ENCODE measurements around the gene DECR2. TPM values are rescaled to one million over a fixed set of nuclear protein-coding genes. Genes with fewer than 3 reads are reported as not detected.

The DECR2 gene
- total RNA-seq, 2 donors from 2014 or later, result 8.9 to 15.9 TPM

DNA sequence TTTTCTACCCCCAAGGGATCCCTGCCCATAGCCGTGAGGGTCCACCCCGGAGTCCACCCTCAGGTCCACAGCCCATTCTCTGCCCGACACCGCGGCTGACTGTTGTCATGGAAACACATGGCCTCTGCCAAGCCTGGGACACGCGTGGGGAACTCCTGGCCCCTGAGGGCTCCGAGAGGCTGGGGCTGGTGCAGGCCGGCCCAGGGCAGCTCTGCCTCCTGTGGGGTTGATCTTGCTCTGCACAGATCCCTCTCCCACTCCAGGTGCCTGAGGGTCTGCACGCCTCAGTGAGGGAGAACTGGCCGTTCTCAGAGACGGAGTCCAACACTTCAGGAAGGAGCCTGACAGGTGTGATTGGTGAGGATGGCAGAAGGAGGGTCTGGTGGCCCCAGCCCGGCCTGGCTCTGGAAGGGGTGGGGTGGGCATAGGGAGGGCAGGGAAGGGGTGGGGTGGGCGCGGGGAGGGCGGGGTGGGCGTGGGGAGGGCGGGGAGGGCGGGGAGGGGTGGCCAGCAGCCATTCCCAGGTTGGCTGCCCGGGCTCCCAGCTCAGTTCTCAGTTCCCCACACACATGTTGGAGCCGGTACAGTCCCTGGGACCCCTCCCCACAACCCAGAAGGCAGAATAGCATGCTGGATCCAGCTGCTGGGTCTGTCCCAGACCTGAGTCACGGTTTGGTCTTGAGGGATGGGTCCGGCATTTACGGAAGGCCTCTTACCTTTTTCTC, 37.8 kb upstream of the DECR2 start:
- no peak for ATAC-seq
- DNase-seq, result no peak
- intact Hi-C loops (cut with DNase I), result loop anchor here (5.0 kb wide), 1 partner anchor 247 kb away; no protein-coding TSS in a partner anchor

GRCh38 chr16:364595-365491, 36.8 kb upstream of the DECR2 start:
- ATAC-seq, result no peak
- intact Hi-C loops (cut with DNase I), result loop anchor here (5.0 kb wide), 1 partner anchor 248 kb away; no protein-coding TSS in a partner anchor

GRCh38 chr16:366476-366875, 35.2 kb upstream of the DECR2 start:
- DNase-seq, result no peak
- ATAC-seq, result no peak
- intact Hi-C loops (cut with DNase I), result no loop called here

More at GRCh38 chr16:364595-365491, 36.8 kb upstream of the DECR2 start:
- no peak for DNase-seq

- intact Hi-C loops (cut with DNase I), result no loop called here
- no peak for DNase-seq
- ATAC-seq, result no peak
Measured at GRCh38 chr16:367333-367903, 34.3 kb upstream of the DECR2 start.

DNA sequence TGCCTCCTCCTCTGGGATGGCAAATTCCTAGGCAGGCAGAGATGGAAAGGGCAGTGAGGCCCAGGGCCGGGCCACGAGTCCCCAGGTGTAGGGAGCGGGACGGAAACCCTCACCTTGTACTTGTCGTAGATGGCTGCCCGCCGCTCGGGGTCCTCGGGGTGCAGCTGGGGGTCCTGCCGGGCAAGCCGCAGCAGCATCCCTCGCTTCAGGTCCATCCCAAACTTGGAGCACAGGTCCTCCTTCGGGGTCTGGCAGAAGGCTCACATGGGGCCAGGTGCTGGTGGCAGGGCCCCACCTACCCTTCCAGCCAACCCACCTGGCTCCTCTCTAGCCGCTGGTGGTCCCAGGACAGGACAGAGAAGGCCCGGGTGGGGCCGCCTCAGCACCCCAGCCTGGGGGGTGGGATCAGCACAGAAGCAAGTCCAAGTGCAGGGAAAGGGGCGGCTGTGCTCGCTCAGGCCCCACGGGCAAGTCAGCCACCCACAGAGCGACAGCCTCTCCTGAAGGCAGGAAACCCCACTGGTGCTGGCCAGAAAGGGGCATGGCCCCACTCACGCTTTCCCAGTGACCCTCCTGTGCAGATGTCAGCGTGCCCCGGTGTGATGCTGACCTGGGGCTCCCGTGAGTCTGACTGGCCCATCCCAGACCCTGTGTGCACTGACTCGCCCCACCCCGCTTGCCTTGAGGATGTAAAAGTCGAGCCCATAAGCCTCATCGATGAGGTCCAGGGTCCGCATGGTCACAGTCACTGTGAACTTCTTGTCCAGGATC, 33.1 kb upstream of the DECR2 start:
- ATAC-seq (no peak), DNase-seq (no peak)
- intact Hi-C loops (cut with DNase I), result no loop called here

DNA sequence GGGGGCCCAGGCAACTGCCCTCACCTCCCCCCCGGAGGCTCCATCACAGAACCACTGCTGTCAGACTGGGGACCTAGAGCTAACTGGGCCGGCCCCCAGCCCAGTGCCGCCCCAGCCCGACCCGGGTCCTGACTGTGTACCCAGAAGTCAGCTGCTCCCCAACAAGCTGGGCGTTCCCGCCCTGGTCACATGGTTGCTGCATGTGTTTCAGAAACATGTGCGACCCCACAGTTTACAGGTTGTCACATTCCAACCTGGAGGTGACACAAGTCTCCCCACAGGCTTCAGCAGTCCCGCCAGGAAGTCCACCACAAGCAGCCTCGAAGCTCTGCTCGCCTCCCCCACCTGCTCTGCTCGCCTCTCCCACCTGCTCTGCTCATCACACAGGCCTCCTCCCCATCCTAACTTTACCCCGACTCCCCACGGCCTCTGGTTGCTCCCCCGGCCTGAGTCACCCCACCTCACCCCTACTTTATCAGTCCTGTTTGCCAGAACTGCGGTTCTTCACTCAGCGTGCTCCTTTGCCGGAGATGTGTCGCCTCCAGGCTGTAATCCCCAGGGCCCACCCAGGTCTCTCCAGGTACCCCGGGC, 32.3 kb upstream of the DECR2 start:
- DNase-seq (no peak), ATAC-seq (no peak)
- intact Hi-C loops (cut with DNase I), result no loop called here

DNA sequence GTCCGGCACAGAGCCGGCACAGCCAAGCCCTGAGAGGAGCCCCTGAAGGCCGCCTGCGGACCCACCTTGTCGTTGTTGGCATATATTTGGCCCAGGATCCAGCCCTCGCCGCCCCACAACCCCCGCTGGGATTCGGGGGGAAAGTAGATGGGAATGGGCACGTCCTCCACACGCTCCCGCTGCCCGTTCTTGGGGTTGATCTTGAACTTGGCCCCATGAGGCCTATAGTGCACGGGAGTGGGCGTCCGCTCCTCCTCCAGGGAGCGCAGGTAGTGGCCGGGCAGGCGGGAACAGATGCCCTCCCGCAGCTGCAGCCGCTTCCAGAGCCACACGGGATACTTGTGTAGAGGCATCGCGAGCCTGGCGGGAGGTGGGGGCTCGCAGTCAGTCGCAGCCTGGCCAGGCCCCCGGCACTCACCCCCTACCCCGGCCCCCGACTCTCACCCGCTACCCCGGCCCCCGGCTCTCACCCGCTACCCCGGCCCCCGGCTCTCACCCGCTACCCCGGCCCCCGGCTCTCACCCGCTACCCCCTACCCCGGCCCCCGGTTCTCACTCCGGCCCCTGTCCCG, 31.7 kb upstream of the DECR2 start:
- peak; percentile 50 to 53 for ATAC-seq
- intact Hi-C loops (cut with DNase I), result no loop called here
- DNase-seq, result no peak

DNA sequence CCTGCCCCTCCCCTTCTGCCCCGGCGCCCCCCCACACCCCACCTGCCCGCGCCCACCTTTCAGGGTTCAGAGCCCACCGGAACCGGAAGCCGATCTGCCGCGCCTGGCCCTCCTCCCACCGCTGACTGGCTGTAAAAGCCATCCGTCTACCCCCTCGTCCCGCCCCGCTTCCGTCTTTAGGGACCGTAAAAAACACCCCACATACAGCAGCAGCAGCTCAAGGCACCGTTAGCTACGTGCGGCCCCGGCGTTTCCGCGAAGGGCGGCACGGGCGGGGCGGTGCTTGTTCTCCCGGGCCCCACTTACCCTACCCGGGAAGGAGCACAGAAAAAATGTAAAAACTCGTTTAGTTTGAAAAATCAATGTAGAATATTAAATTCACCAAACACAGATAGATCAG, 31.2 kb upstream of the DECR2 start, which contains the start of gene MRPL28:
Gene MRPL28 (minus strand): TSS at position 96 of the 400 bp plus-strand sequence. CDS start 320 bp downstream, outside the sequence.
- ATAC-seq (peak; percentile 94 to 98), DNase-seq (peak; percentile 96)
- intact Hi-C loops (cut with DNase I), result no loop called here

GRCh38 chr16:370979-371514, 30.6 kb upstream of the DECR2 start:
- ATAC-seq, result peak in 1 of 2 donors; percentile 4
- intact Hi-C loops (cut with DNase I), result no loop called here
- DNase-seq, result no peak

- no peak for DNase-seq
- intact Hi-C loops (cut with DNase I), result no loop called here
- peak in 1 of 2 donors; percentile 1 for ATAC-seq
Measured at GRCh38 chr16:371515-372301, 30.0 kb upstream of the DECR2 start.

DNA sequence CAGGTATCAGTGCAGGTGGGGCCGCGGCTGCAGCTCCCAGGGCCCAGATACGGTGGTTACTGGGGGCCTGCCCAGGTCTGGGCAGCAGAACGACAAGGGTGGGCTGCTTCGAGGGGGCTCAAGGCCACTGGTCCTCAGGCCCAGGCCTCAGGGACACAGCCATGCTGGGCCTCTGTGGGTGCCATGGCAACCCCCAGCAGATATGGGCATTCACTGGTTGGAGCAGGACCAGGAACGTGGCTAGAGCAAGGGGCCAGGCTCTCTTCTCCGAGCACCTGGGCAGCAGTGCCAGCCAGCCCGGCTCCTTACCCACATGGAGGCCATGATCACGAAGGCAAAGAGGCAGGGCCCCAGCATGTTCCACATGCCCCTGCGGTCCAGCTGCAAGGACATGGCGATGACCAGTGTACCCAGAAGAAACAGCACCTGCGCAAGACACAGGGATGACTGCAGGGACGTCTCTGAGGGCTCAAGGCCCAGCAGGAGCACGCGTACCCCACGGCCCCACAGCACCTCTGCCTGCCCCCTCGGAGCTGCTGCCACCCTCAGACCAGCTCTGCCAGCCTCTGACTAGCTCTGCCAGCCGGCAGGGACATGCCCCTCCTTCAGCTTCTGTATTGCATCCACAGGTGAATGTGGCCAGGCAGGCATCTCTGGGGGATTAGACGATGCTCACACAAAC, 29.2 kb upstream of the DECR2 start:
- ATAC-seq (no peak), DNase-seq (no peak)
- intact Hi-C loops (cut with DNase I), result no loop called here

- ATAC-seq (no peak), DNase-seq (no peak)
- intact Hi-C loops (cut with DNase I), result no loop called here
Measured at GRCh38 chr16:373020-373598, 28.6 kb upstream of the DECR2 start.

DNA sequence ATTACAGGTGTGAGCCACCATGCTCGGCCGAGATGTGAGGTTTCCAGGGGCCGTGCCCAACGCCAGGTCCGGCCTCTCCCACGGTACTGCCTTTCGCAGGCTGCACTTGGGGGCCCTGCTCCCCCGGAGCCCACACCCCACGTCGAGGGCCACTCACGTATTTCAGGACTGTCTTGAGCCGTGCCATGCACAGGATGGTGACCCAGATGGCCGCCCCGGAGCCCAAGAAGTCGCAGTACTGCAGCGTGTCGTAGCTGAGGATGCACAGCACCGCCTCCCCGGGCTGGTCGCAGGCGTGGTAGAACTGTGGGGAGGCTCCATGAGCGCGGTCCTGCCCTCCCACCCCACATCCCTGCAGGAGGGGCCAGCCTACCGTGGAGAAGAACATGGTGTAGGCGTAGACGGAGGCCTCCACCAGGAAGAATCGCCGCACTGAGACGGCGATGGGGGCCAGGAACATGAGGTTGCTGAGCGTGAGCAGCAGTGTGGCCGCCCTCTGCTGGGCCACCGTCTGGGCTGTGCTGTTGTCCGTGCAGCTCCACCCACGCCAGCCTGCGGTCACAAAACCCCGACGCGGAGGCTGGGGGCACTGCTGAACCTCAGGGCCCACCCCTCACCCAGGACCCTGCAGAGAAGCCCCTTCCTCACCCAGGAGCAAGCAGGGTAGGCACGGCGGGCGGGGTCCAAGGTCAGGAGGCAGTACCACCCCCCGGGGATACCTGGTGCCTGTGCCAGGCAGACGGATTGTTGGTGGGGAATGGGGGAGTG, 27.7 kb upstream of the DECR2 start:
- DNase-seq, result peak; percentile 33
- ATAC-seq, result no peak
- intact Hi-C loops (cut with DNase I), result no loop called here

- DNase-seq, result no peak
- intact Hi-C loops (cut with DNase I), result no loop called here
- no peak for ATAC-seq
Measured at GRCh38 chr16:374616-374926, 27.1 kb upstream of the DECR2 start.

DNA sequence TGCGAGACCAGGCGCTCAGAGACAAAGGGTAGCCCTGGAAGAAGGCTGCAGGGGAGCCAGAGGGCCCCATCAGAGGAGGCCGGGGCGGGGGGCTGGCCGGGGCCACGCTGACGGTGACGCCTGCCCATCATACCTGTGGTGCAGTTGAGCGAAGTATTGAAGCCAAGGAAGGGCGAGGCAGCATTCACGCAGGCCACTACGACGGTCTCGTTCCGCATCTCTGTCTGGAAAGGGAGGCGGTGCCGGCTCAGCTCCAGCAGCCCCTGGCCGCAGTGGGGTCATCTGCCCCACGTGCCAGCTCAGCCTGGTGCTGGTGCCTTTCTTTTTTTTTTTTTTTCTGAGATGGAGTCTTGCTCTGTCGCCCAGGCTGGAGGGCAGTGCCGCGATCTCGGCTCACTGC, 26.5 kb upstream of the DECR2 start:
- ATAC-seq, result no peak
- DNase-seq, result no peak
- intact Hi-C loops (cut with DNase I), result no loop called here

All from left cardiac atrium (tissue), 4 donors.